Parathyroid adenoma (tissue), 2 donors: ENCODE measurements around the gene PRDX2.

Experiments used
- H2AFZ ChIP-seq: fragments of 300-600 bp; sonication (generic); one replicate; pipeline ENCODE4 v1.7.0; 2017; ENCODE audit warnings: antibody characterized with exemption, mild to moderate bottlenecking
- H3K27ac ChIP-seq: fragments of 300-600 bp; sonication (generic); one replicate; pipeline ENCODE4 v1.7.0; 2017
- H3K27me3 ChIP-seq: fragments of 300-600 bp; sonication (generic); one replicate; pipeline ENCODE4 v1.7.0; 2017; ENCODE audit warnings: low read length; ENCODE audit not compliant: control insufficient read depth, insufficient read depth
- H3K36me3 ChIP-seq: fragments of 300-600 bp; sonication (generic); one replicate; pipeline ENCODE4 v1.7.0; 2017; ENCODE audit warnings: low read length; ENCODE audit not compliant: control insufficient read depth, insufficient read depth
- H3K4me1 ChIP-seq: fragments of 300-600 bp; sonication (generic); one replicate; pipeline ENCODE4 v1.7.0; 2017; ENCODE audit warnings: control low read depth
- H3K4me2 ChIP-seq: fragments of 300-600 bp; sonication (generic); one replicate; pipeline ENCODE4 v1.7.0; 2017; ENCODE audit warnings: low read length
- H3K4me3 ChIP-seq: fragments of 300-600 bp; sonication (generic); one replicate; pipeline ENCODE4 v1.7.0; 2017; ENCODE audit warnings: low read depth, low read length
- H3K79me2 ChIP-seq: fragments of 300-600 bp; sonication (generic); one replicate; pipeline ENCODE4 v1.7.0; 2017; ENCODE audit warnings: control low read depth
- H3K9ac ChIP-seq: fragments of 300-600 bp; sonication (generic); one replicate; pipeline ENCODE4 v1.7.0; 2017; ENCODE audit warnings: mild to moderate bottlenecking
- H3K9me3 ChIP-seq: fragments of 300-600 bp; sonication (generic); one replicate; pipeline ENCODE4 v1.7.0; 2017; ENCODE audit warnings: low read length; ENCODE audit not compliant: control insufficient read depth
- CTCF ChIP-seq: fragments of 300-600 bp; sonication (generic); IDR thresholded peaks from one replicate; pipeline ENCODE4 v1.7.0; 2017; ENCODE audit warnings: antibody characterized with exemption, mild to moderate bottlenecking
- donor health status: primary hyperparathyroidism.

The PRDX2 gene

DNA sequence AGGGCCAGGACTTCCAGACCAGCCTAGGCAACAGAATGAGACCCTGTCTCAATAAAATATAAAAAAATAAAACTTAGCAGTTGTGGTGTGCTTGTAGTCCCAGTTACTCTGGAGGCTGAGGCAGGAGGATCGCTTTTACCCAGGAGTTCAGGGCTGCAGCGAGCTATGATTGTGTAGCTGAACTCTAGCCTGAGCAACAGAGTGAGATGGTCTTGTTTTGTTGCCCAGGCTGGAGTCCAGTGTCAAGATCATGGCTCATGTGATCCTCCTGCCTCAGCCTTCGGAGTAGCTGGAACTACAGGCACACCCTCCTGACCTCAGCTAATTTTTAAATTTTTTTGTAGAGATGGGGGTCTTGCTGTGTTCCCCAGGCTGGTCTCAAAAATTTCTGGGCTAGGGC, 14.6 kb downstream of the PRDX2 start:
- no peaks in the 10 kb centered on the region for H3K27me3 ChIP-seq
- peaks cover 2% of the 10 kb centered on the region for H3K79me2 ChIP-seq
- H3K4me1 ChIP-seq: peaks cover 78% of the 10 kb centered on the region
- peak overlapping the region; percentile 8 for H3K4me2 ChIP-seq
- no peak overlapping the region for H3K4me3 ChIP-seq
- H3K9ac ChIP-seq: no peak overlapping the region
- H3K9me3 ChIP-seq: no peaks in the 10 kb centered on the region
- peak overlapping the region; percentile 100 for H3K27ac ChIP-seq
- H3K36me3 ChIP-seq: no peaks in the 10 kb centered on the region
- peak overlapping the region; percentile 35 for H2AFZ ChIP-seq
- TF ChIP-seq CTCF: no peak

GRCh38 chr19:12786141-12786870, 15.3 kb downstream of the PRDX2 start:
- no peak for TF ChIP-seq CTCF
- Histone ChIP-seq H3K4me2 (peak overlapping the region; percentile 9), H3K4me3 (no peak overlapping the region), H3K9ac (no peak overlapping the region), H3K4me1 (peaks cover 81% of the 10 kb centered on the region), H3K79me2 (no peaks in the 10 kb centered on the region), H3K36me3 (no peaks in the 10 kb centered on the region), H3K27me3 (no peaks in the 10 kb centered on the region), H3K27ac (peak overlapping the region; percentile 100), H2AFZ (peak overlapping the region; percentile 35), H3K9me3 (no peaks in the 10 kb centered on the region)

DNA sequence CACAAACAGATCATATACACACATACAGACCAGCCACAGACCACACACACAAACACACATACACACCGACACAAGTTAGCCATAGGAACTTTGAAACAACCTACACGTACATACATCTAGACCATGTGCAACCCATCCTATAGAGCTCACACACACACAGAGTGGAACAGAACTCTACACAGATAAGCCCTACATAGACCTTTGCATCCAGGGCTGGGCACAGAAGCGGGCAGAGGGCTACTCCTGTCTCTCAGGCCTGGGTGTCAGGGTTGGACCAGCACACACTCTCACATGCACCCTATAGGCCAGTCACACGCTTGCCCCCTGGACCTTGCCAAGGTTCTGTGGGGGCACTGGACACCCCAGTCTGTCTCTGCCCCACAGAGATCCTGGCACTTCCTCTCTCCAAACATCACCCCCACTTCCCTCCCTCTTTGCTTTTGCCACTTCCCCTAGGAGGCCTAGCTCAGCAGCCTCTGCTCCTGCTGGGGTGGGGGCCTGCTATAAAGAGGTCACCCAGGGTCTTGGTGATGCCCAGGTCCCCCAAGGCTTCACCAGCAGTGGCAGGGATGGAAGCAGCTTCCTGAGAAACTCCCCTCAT, 16.1 kb downstream of the PRDX2 start:
- Histone ChIP-seq H3K79me2 (no peaks in the 10 kb centered on the region), H3K4me1 (peaks cover 76% of the 10 kb centered on the region), H3K36me3 (no peaks in the 10 kb centered on the region), H2AFZ (peak overlapping the region; percentile 35), H3K4me3 (peak overlapping the region; percentile 32), H3K9me3 (no peaks in the 10 kb centered on the region), H3K4me2 (peak overlapping the region; percentile 15), H3K27ac (peak overlapping the region; percentile 100), H3K9ac (no peak overlapping the region), H3K27me3 (no peaks in the 10 kb centered on the region)
- TF ChIP-seq CTCF: no peak

- H3K36me3 ChIP-seq: no peaks in the 10 kb centered on the region
- peak overlapping the region; percentile 54 for H2AFZ ChIP-seq
- peaks cover 71% of the 10 kb centered on the region for H3K4me1 ChIP-seq
- no peaks in the 10 kb centered on the region for H3K9me3 ChIP-seq
- no peaks in the 10 kb centered on the region for H3K79me2 ChIP-seq
- H3K27me3 ChIP-seq: no peaks in the 10 kb centered on the region
- peak overlapping the region; percentile 94 for H3K4me2 ChIP-seq
- no peak overlapping the region for H3K9ac ChIP-seq
- peak overlapping the region; percentile 100 for H3K27ac ChIP-seq
- peak overlapping the region; percentile 64 for H3K4me3 ChIP-seq
- TF ChIP-seq CTCF: no peak
Observed at GRCh38 chr19:12784871-12785430, 16.6 kb downstream of the PRDX2 start.
